RPMI7951 (cell line): ENCODE data around the gene PTGER4. TPM values are rescaled to one million over a fixed set of nuclear protein-coding genes. Genes with fewer than 3 reads are reported as not detected.

Experiments
- total RNA-seq: library from RNA; depleted of rRNA; stranded (reverse); fragments of >200 nt; shearing (Covaris generic); gene quantifications from 2 replicates; pipeline ENCODE4 v1.2.3, GENCODE V29; 2014; rRNA removed

Gene PTGER4
- total RNA-seq, 1 experiment from 2014 or later: 1.2 TPM

Other genes starting within 250 kb of the PTGER4 start
- 13.4 and 19.5 TPM in 2 replicates for gene TTC33, start 76.0 kb downstream of the PTGER4 start, total RNA-seq
- 63.7 and 75.9 TPM in 2 replicates for gene PRKAA1, start 118.5 kb downstream of the PTGER4 start, total RNA-seq
- 122 and 565 TPM in 2 replicates for gene RPL37, start 155.3 kb downstream of the PTGER4 start, total RNA-seq
- 2.5 and 4.3 TPM in 2 replicates for gene CARD6, start 161.5 kb downstream of the PTGER4 start, total RNA-seq
- gene C7, start 229.6 kb downstream of the PTGER4 start, total RNA-seq: not detected in 2 replicates